H1 (cell line): Measurements from ENCODE around the gene SLC31A2. TPM values are rescaled to one million over a fixed set of nuclear protein-coding genes. Genes with fewer than 3 reads are reported as not detected.

Experiments
- CTCF ChIA-PET: fragments of 300-600 bp; sonication (Branson Sonifier 250); formaldehyde crosslinking; loops from one replicate; lab custom pipeline; 2021; ENCODE audit not compliant: partially characterized antibody; lab: Charles Lee
- POLR2A ChIA-PET: fragments of 300-600 bp; sonication (Branson Sonifier 250); formaldehyde crosslinking; loops from one replicate; lab custom pipeline; 2021; ENCODE audit warnings: inconsistent platforms; ENCODE audit not compliant: partially characterized antibody; lab: Charles Lee
- DNase-seq, 2 experiments: peaks; one replicate each; pipeline versions ENCODE4 v3.0.0 to v3.0.0-alpha.2; 2010 to 2022; ENCODE audit warnings: low spot score in 2 of 2, low read depth in 1 of 2, mixed read lengths in 1 of 2
- FAIRE-seq: peaks from 2 replicates; lab custom pipeline; 2011; peaks lifted over from hg19 to GRCh38; lab: Jason Lieb, UNC
- H2AFZ ChIP-seq: 2 replicates; pipeline ENCODE4 v1.8.1; 2012; ENCODE audit warnings: low read length, inconsistent platforms
- H2AK5ac ChIP-seq: 2 replicates; pipeline ENCODE4 v1.6.1; 2013; ENCODE audit warnings: low read depth, low read length
- H2BK120ac ChIP-seq: replicated peaks from 2 replicates; pipeline ENCODE3; 2013; ENCODE audit warnings: low read depth, low read length, inconsistent platforms
- H2BK12ac ChIP-seq: 2 replicates; pipeline ENCODE4 v1.6.1; 2013; ENCODE audit warnings: low read depth, low read length
- H2BK15ac ChIP-seq: 2 replicates; pipeline ENCODE4 v1.6.1; 2013; ENCODE audit warnings: low read length
- H2BK20ac ChIP-seq: 2 replicates; pipeline ENCODE4 v1.6.1; 2013; ENCODE audit warnings: low read length
- H2BK5ac ChIP-seq: 2 replicates; pipeline ENCODE4 v1.6.1; 2013; ENCODE audit warnings: low read depth, low read length
- H3K14ac ChIP-seq: 2 replicates; pipeline ENCODE4 v1.6.1; 2013; ENCODE audit warnings: inconsistent platforms; ENCODE audit not compliant: insufficient read length
- H3K18ac ChIP-seq: 2 replicates; pipeline ENCODE4 v1.6.1; 2013; ENCODE audit warnings: low read length; ENCODE audit errors: extremely low read depth
- H3K23ac ChIP-seq: 2 replicates; pipeline ENCODE4 v1.6.1; 2013; ENCODE audit warnings: inconsistent platforms; ENCODE audit not compliant: insufficient read length
- H3K23me2 ChIP-seq: 2 replicates; pipeline ENCODE4 v1.6.1; 2013; ENCODE audit warnings: low read depth, low read length
- H3K27ac ChIP-seq: 2 replicates; pipeline ENCODE4 v1.6.1; 2011; ENCODE audit warnings: low read depth, low read length, inconsistent platforms
- H3K27me3 ChIP-seq, 4 experiments: replicated peaks in 1 of 4; 1 replicate in 1 of 4; 2 replicates in 3 of 4; pipeline versions ENCODE4 v1.6.1 to v1.8.1; 2011 to 2013; ENCODE audit warnings: low read length in 3 of 4, mild to moderate bottlenecking in 3 of 4, inconsistent platforms in 2 of 4, mixed read lengths in 2 of 4, moderate library complexity in 1 of 4; ENCODE audit not compliant: control insufficient read depth in 3 of 4, insufficient read depth in 3 of 4; ENCODE audit errors: extremely low read depth in 1 of 4
- H3K36me3 ChIP-seq, 4 experiments: 2 replicates each; pipeline versions ENCODE4 v1.6.1 to v1.8.1; 2011 to 2013; ENCODE audit warnings: mild to moderate bottlenecking in 4 of 4, low read length in 3 of 4, moderate library complexity in 2 of 4, control low read depth in 1 of 4, inconsistent platforms in 1 of 4; ENCODE audit not compliant: insufficient read depth in 4 of 4, control insufficient read depth in 2 of 4
- H3K4ac ChIP-seq: replicated peaks from 2 replicates; pipeline ENCODE3; 2013; ENCODE audit warnings: low read length, low read depth, mixed read lengths, inconsistent platforms; ENCODE audit not compliant: insufficient read length
- H3K4me1 ChIP-seq, 4 experiments: replicated peaks in 1 of 4; 1 replicate in 1 of 4; 2 replicates in 3 of 4; pipeline versions ENCODE4 v1.6.1 to v1.8.1; 2011 to 2013; ENCODE audit warnings: low read length in 3 of 4, inconsistent platforms in 2 of 4, mixed read lengths in 1 of 4; ENCODE audit not compliant: insufficient read depth in 4 of 4, control insufficient read depth in 3 of 4
- H3K4me2 ChIP-seq, 2 experiments: 2 replicates each; pipeline versions ENCODE4 v1.6.1 to v1.8.1; 2011 to 2013; ENCODE audit warnings: low read depth in 2 of 2, low read length in 2 of 2, control low read depth in 1 of 2, inconsistent platforms in 1 of 2, mild to moderate bottlenecking in 1 of 2; ENCODE audit not compliant: insufficient read depth in 1 of 2
- H3K4me3 ChIP-seq, 4 experiments: fragments of 200-600, 300-600 bp in 1 of 4; sonication (generic), shearing (Covaris generic), sonication (Bioruptor Twin) in 1 of 4; 2 replicates each; pipeline versions ENCODE4 v1.5.1 to v1.8.1; 2011 to 2016; ENCODE audit warnings: low read length in 4 of 4, low read depth in 3 of 4, control low read depth in 2 of 4, inconsistent platforms in 2 of 4, mild to moderate bottlenecking in 2 of 4, mixed read lengths in 1 of 4, moderate library complexity in 1 of 4; ENCODE audit not compliant: insufficient read depth in 2 of 4; ENCODE audit errors: extremely low read depth in 1 of 4
- H3K56ac ChIP-seq: replicated peaks from 2 replicates; pipeline ENCODE3; 2013; ENCODE audit warnings: low read depth, mild to moderate bottlenecking, mixed read lengths, low read length, inconsistent platforms; ENCODE audit not compliant: insufficient read length
- H3K79me1 ChIP-seq: 2 replicates; pipeline ENCODE4 v1.6.1; 2013; ENCODE audit warnings: low read depth, low read length, control low read depth
- H3K79me2 ChIP-seq, 2 experiments: 2 replicates each; pipeline versions ENCODE4 v1.6.1 to v1.8.1; 2012 to 2013; ENCODE audit warnings: low read length in 2 of 2, mild to moderate bottlenecking in 2 of 2, inconsistent platforms in 1 of 2; ENCODE audit not compliant: insufficient read depth in 2 of 2, control insufficient read depth in 1 of 2
- H3K9ac ChIP-seq, 4 experiments: replicated peaks in 1 of 4; 1 replicate in 1 of 4; 2 replicates in 3 of 4; pipeline versions ENCODE4 v1.6.1 to v1.8.1; 2011 to 2013; ENCODE audit warnings: low read depth in 3 of 4, low read length in 3 of 4, control low read depth in 2 of 4, mild to moderate bottlenecking in 2 of 4, moderate library complexity in 2 of 4, inconsistent platforms in 1 of 4; ENCODE audit errors: extremely low read depth in 1 of 4
- H3K9me3 ChIP-seq, 2 experiments: 2 replicates each; pipeline versions ENCODE4 v1.6.1 to v1.8.1; 2012 to 2013; ENCODE audit warnings: mild to moderate bottlenecking in 2 of 2, moderate library complexity in 2 of 2, control low read depth in 1 of 2, inconsistent platforms in 1 of 2, low read depth in 1 of 2, low read length in 1 of 2, mixed read lengths in 1 of 2; ENCODE audit not compliant: insufficient read depth in 2 of 2
- H4K20me1 ChIP-seq, 2 experiments: replicated peaks in 1 of 2; 2 replicates each; pipeline versions ENCODE3 to v1.8.1; 2011 to 2013; ENCODE audit warnings: inconsistent platforms in 2 of 2, low read length in 2 of 2, mild to moderate bottlenecking in 1 of 2; ENCODE audit not compliant: insufficient read depth in 2 of 2, control insufficient read depth in 1 of 2
- H4K5ac ChIP-seq: 2 replicates; pipeline ENCODE4 v1.6.1; 2013; ENCODE audit warnings: low read length, low read depth, mixed read lengths, inconsistent platforms; ENCODE audit not compliant: insufficient read length
- H4K8ac ChIP-seq: 2 replicates; pipeline ENCODE4 v1.8.0; 2013; ENCODE audit warnings: mild to moderate bottlenecking, moderate library complexity, low read length, inconsistent platforms; ENCODE audit not compliant: insufficient read depth; ENCODE audit errors: extremely low read depth
- H4K91ac ChIP-seq: replicated peaks from 2 replicates; pipeline ENCODE3; 2013; ENCODE audit warnings: low read length, mixed read lengths, inconsistent platforms; ENCODE audit not compliant: insufficient read length
- CHD1 ChIP-seq: IDR thresholded peaks from 2 replicates; pipeline ENCODE4 v1.6.1; 2012; ENCODE audit warnings: low read depth, low read length, improper control_type of control experiment
- CTBP2 ChIP-seq: IDR thresholded peaks from 2 replicates; pipeline ENCODE4 v1.7.0; 2011; ENCODE audit warnings: borderline replicate concordance, mild to moderate bottlenecking, moderate library complexity, mixed read lengths, low read length; ENCODE audit not compliant: insufficient read depth, insufficient read length
- EGR1 ChIP-seq: IDR thresholded peaks from 2 replicates; pipeline ENCODE4 v1.6.1; 2011; ENCODE audit warnings: low read depth, low read length, borderline replicate concordance
- EP300 ChIP-seq, 2 experiments: IDR thresholded peaks; 1 replicate in 1 of 2; 2 replicates in 1 of 2; pipeline ENCODE4 v1.6.1; 2011 to 2012; ENCODE audit warnings: low read depth in 2 of 2, low read length in 2 of 2, mild to moderate bottlenecking in 2 of 2, borderline replicate concordance in 1 of 2, inconsistent platforms in 1 of 2, moderate library complexity in 1 of 2
- POLR2A ChIP-seq, 2 experiments: IDR thresholded peaks; 1 replicate in 1 of 2; 2 replicates in 1 of 2; pipeline ENCODE4 v1.6.1; 2011; ENCODE audit warnings: low read depth in 2 of 2, low read length in 2 of 2, mild to moderate bottlenecking in 2 of 2; ENCODE audit errors: control extremely low read depth in 1 of 2
- POLR2AphosphoS5 ChIP-seq: IDR thresholded peaks from 2 replicates; pipeline ENCODE4 v1.6.1; 2011; ENCODE audit warnings: low read depth, low read length
- SP4 ChIP-seq: IDR thresholded peaks from 2 replicates; pipeline ENCODE4 v1.6.1; 2012; ENCODE audit warnings: low read length, inconsistent platforms
- SUZ12 ChIP-seq: fragments of 200-600 bp; sonication (generic); IDR thresholded peaks from 2 replicates; pipeline ENCODE4 v1.6.1; 2012; ENCODE audit warnings: mild to moderate bottlenecking, inconsistent platforms, low read length, moderate library complexity, mixed read lengths
- TAF7 ChIP-seq: optimal IDR thresholded peaks from 2 replicates; pipeline ENCODE3; 2011; ENCODE audit warnings: low read depth, mild to moderate bottlenecking, inconsistent platforms, low read length, moderate library complexity, borderline replicate concordance
- WGBS, 2 experiments: shearing (Covaris generic) in 1 of 2; methylation state at CpG; one replicate each; pipeline versions ENCODE4 v1.1.6 to v1.1.7; 2013 to 2015; ENCODE audit warnings: low lambda C conversion rate in 2 of 2, mixed read lengths in 2 of 2, inconsistent platforms in 1 of 2, low coverage in 1 of 2, missing lambda C conversion rate in 1 of 2; ENCODE audit not compliant: insufficient replicate concordance in 2 of 2, insufficient coverage in 1 of 2, insufficient read length in 1 of 2; ENCODE audit errors: extremely low coverage in 1 of 2, missing lambda C conversion rate in 1 of 2; 5-methylcytosine and 5-hydroxymethylcytosine counted together
- polyA plus RNA-seq, 7 experiments: library from polyadenylated mRNA; depleted of rRNA in 3 of 7; stranded (reverse) in 5 of 7; unstranded in 2 of 7; fragments of >200 nt in 5 of 7; fragments of 200-250 nt in 2 of 7; gene quantifications; 1 replicate in 5 of 7; 2 replicates in 1 of 7; 4 replicates in 1 of 7; pipeline versions ENCODE4 v1.2.1 to v1.2.3, GENCODE V29; 2011 to 2013; ENCODE audit warnings: missing spikeins in 2 of 7, mixed read lengths in 2 of 7
- total RNA-seq: library from RNA; stranded (reverse); fragmentation: NEBNext Ultra II Directional; extraction: Animal tissue kit (Norgen Biotek cat#: 25700); gene quantifications from 2 replicates; pipeline ENCODE4 v1.2.1, GENCODE V29; 2021

SLC31A2 gene
- total and polyA plus RNA-seq, 2 of the 8 experiments (the other 6 are each of a cell fraction or from before 2014, with no cell fraction given), result 2.0 to 2.9 TPM

DNA sequence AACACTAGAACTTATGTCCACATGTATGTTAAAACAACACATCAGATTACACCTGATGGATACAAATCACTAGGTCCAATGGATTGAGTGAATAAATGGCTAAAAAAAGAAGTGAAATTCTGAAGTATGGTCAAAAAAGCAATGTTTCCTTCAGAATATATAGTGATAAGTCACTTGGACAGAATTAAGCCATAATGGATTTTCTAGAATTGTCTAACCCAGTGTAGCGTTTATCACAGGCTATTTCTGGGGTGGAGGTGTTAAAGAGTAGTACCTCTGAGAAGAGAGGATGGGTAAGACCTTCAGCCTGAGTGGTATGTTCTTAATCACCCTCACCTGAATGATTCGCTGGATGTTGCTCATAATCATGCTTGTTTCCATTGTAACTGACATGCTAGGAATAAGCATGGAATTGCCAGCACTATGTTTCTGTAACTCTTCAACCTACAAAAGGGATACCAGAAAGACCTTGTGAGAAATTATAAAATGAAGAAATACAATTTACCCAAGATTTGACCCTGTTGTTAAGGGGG lies 33.2 kb downstream of the SLC31A2 start:
- H3K36me3 ChIP-seq, result peaks cover 0 to 63% (median 33%) of the 10 kb centered on the region in 4 experiments; a peak in 7 of 8 replicates

More for the DNA sequence above, 33.2 kb downstream of the SLC31A2 start:
- no peaks in the 10 kb centered on the region for H3K4me1 ChIP-seq
- H3K79me1 ChIP-seq, result no peaks in the 10 kb centered on the region
- H2BK20ac ChIP-seq, result no peak overlapping the region
- H3K4me3 ChIP-seq, result no peak overlapping the region
- H3K4me2 ChIP-seq, result no peak overlapping the region
- H3K56ac ChIP-seq, result no peak overlapping the region
- FAIRE-seq (no peak), DNase-seq (no peak)
- H2AK5ac ChIP-seq, result no peak overlapping the region
- H3K9me3 ChIP-seq, result no peaks in the 10 kb centered on the region
- WGBS, 2 experiments, result 88% methylated on average over 2 of the region's 2 CpGs; no CpG with 5 or more reads in 1 of the 2 experiments
- ChIA-PET CTCF (no interaction called here), POLR2A (no interaction called here)
- no peak overlapping the region for H4K91ac ChIP-seq
- no peak overlapping the region for H2BK120ac ChIP-seq
- TF ChIP-seq CHD1 (no peak), POLR2A (IDR thresholded peaks at IDR 0.05; ENCODE audit: control extremely low read depth in 1 of 2, low read depth in 2 of 2, low read length in 2 of 2) (no peak), CTBP2 (no peak), SP4 (no peak), TAF7 (no peak), EP300 (IDR thresholded peaks at IDR 0.05; ENCODE audit: borderline replicate concordance in 1 of 2, low read depth in 2 of 2, low read length in 2 of 2) (no peak), SUZ12 (no peak), POLR2AphosphoS5 (no peak), EGR1 (no peak)
- no peak overlapping the region for H3K18ac ChIP-seq
- no peak overlapping the region for H2AFZ ChIP-seq
- no peaks in the 10 kb centered on the region for H4K20me1 ChIP-seq
- H2BK15ac ChIP-seq, result no peak overlapping the region
- no peak overlapping the region for H3K23ac ChIP-seq
- H4K8ac ChIP-seq, result no peak overlapping the region
- H2BK5ac ChIP-seq, result no peak overlapping the region
- no peaks in the 10 kb centered on the region for H3K27me3 ChIP-seq
- H3K27ac ChIP-seq, result no peak overlapping the region
- H2BK12ac ChIP-seq, result no peak overlapping the region
- H3K23me2 ChIP-seq, result no peaks in the 10 kb centered on the region
- no peak overlapping the region for H3K9ac ChIP-seq
- H3K79me2 ChIP-seq, result no peaks in the 10 kb centered on the region
- H4K5ac ChIP-seq, result no peak overlapping the region
- no peak overlapping the region for H3K14ac ChIP-seq
- H3K4ac ChIP-seq, result no peak overlapping the region
